Stomach (tissue), 9 donors: Measurements from ENCODE around the gene SAP30L. TPM values are rescaled to one million over a fixed set of nuclear protein-coding genes. Genes with fewer than 3 reads are reported as not detected.

Experiments used
- DNase-seq, 2 donors: peaks; one replicate each; pipeline versions ENCODE4 v3.0.0 to v3.0.0-alpha.2; 2013 to 2019
- H3K27ac ChIP-seq, 5 donors: fragments of 200-600 bp in 4 of 5; sonication (generic) in 4 of 5; one replicate each; pipeline ENCODE4 v1.5.1; 2013 to 2019; ENCODE audit warnings: mild to moderate bottlenecking in 1 of 5, moderate library complexity in 1 of 5
- H3K27me3 ChIP-seq, 3 donors: fragments of 200-600 bp; sonication (generic); one replicate each; pipeline ENCODE4 v1.5.1; 2017 to 2019; ENCODE audit warnings: mixed run types in 1 of 3
- H3K36me3 ChIP-seq, 4 donors: fragments of 200-600 bp; sonication (generic); 1 replicate in 3 of 4; 2 replicates in 1 of 4; pipeline ENCODE4 v1.5.1; 2016 to 2019
- H3K4me1 ChIP-seq, 4 donors: fragments of 200-600 bp; sonication (generic); one replicate each; pipeline ENCODE4 v1.5.1; 2016 to 2019
- H3K4me3 ChIP-seq, 4 donors: fragments of 200-600 bp; sonication (generic) in 3 of 4; one replicate each; pipeline ENCODE4 v1.5.1; 2016 to 2019; ENCODE audit warnings: mild to moderate bottlenecking in 1 of 4
- H3K9me3 ChIP-seq, 4 donors: fragments of 200-600 bp; sonication (generic); one replicate each; pipeline ENCODE4 v1.5.1; 2016 to 2019
- CTCF ChIP-seq, 7 experiments: fragments of 450-650 bp in 4 of 7; fragments of 200-600 bp in 3 of 7; sonication (generic) in 3 of 7; IDR thresholded peaks; one replicate each; pipeline ENCODE4 v1.5.1; 2016 to 2019; ENCODE audit warnings: antibody characterized with exemption in 7 of 7, control low read depth in 2 of 7, mild to moderate bottlenecking in 1 of 7
- EP300 ChIP-seq: sonication (generic); formaldehyde crosslinking; IDR thresholded peaks from one replicate; pipeline ENCODE4 v1.6.1; 2017; ENCODE audit warnings: antibody characterized with exemption
- POLR2A ChIP-seq, 4 donors: fragments of 450-650 bp; IDR thresholded peaks; one replicate each; pipeline ENCODE4 v1.6.1; 2016; ENCODE audit warnings: antibody characterized with exemption in 4 of 4, control low read depth in 2 of 4, mild to moderate bottlenecking in 1 of 4, moderate library complexity in 1 of 4
- POLR2AphosphoS5 ChIP-seq, 3 donors: sonication (generic); formaldehyde crosslinking; IDR thresholded peaks; one replicate each; pipeline ENCODE4 v1.6.1; 2016; ENCODE audit warnings: antibody characterized with exemption in 3 of 3
- WGBS, 5 donors: extraction: QIAGEN DNeasy Blood & Tissue Kit in 3 of 5; methylation state at CpG; one replicate each; pipeline versions ENCODE4 v1.1.5 to v1.1.7; 2013 to 2018; 5-methylcytosine and 5-hydroxymethylcytosine counted together
- intact Hi-C: fragments of 100-400 bp; cut with DNase I; formaldehyde crosslinking; loops from one replicate; pipeline ENCODE4 v1.15.1; 2023; ENCODE audit warnings: low total_unique reads
- polyA plus RNA-seq, 3 donors: library from polyadenylated mRNA; stranded (reverse); fragments of 200-250 nt; gene quantifications; one replicate each; pipeline ENCODE4 v1.2.3, GENCODE V29; 2013
- total RNA-seq, 5 donors: library from RNA; depleted of rRNA; stranded (reverse); fragments of >200 nt; gene quantifications; one replicate each; pipeline versions ENCODE4 v1.1.0 to v1.2.3, GENCODE V29; 2014 to 2016
- donor health status: healthy with polysubstance abuse.
- donor health status: Bipolar disorder and iron deficiency.
- donor health status: healthy.

Gene SAP30L
- total and polyA plus RNA-seq, 8 donors, result 13.9 to 51.0 (median 21.4) TPM

- Histone ChIP-seq H3K27ac (no peak overlapping the region), H3K36me3 (no peaks in the 10 kb centered on the region), H3K27me3 (peaks cover 0 to 92% (median 28%) of the 10 kb centered on the region in 3 donors), H3K4me3 (no peak overlapping the region), H3K4me1 (no peaks in the 10 kb centered on the region), H3K9me3 (no peaks in the 10 kb centered on the region)
- DNase-seq, result no peak
- intact Hi-C loops, result no loop called here
- TF ChIP-seq POLR2AphosphoS5 (IDR thresholded peaks at IDR 0.05) (no peak), EP300 (no peak), CTCF (IDR thresholded peaks at IDR 0.05) (no peak), POLR2A (IDR thresholded peaks at IDR 0.05) (no peak)
- WGBS, 5 donors, result 24 to 62% (median 41%) methylated on average over 17 to 29 of the region's 29 CpGs
These were observed 47.5 kb downstream of the SAP30L start for GRCh38 chr5:154493274-154493673.

GRCh38 chr5:154494036-154494435 is 48.2 kb downstream of the SAP30L start:
- no peak overlapping the region for H3K4me3 ChIP-seq
- no peaks in the 10 kb centered on the region for H3K4me1 ChIP-seq
- no peak for TF ChIP-seq CTCF (IDR thresholded peaks at IDR 0.05)
- TF ChIP-seq POLR2AphosphoS5 (IDR thresholded peaks at IDR 0.05), result no peak
- TF ChIP-seq POLR2A (IDR thresholded peaks at IDR 0.05), result no peak
- no peak for TF ChIP-seq EP300
- H3K36me3 ChIP-seq, result no peaks in the 10 kb centered on the region
- H3K27ac ChIP-seq, result no peak overlapping the region
- WGBS, 5 donors, result 72 to 78% (median 74%) methylated on average over 4 of the region's 4 CpGs
- intact Hi-C loops, result no loop called here
- H3K27me3 ChIP-seq, result peaks cover 0 to 89% (median 28%) of the 10 kb centered on the region in 3 donors
- H3K9me3 ChIP-seq, result no peaks in the 10 kb centered on the region
- no peak for DNase-seq

GRCh38 chr5:154498591-154498990 is 52.8 kb downstream of the SAP30L start:
- no peak for DNase-seq
- Histone ChIP-seq H3K27me3 (peaks cover 0 to 73% (median 14%) of the 10 kb centered on the region in 3 donors), H3K9me3 (no peaks in the 10 kb centered on the region), H3K27ac (no peak overlapping the region), H3K4me3 (no peak overlapping the region), H3K4me1 (no peaks in the 10 kb centered on the region), H3K36me3 (no peaks in the 10 kb centered on the region)
- WGBS, 5 donors, result 49 to 79% (median 56%) methylated on average over 1 of the region's 1 CpG
- TF ChIP-seq POLR2AphosphoS5 (IDR thresholded peaks at IDR 0.05), result no peak
- TF ChIP-seq CTCF (IDR thresholded peaks at IDR 0.05), result no peak
- no peak for TF ChIP-seq EP300
- TF ChIP-seq POLR2A (IDR thresholded peaks at IDR 0.05), result no peak
- intact Hi-C loops, result no loop called here

- Histone ChIP-seq H3K36me3 (no peaks in the 10 kb centered on the region), H3K4me1 (no peaks in the 10 kb centered on the region), H3K9me3 (no peaks in the 10 kb centered on the region), H3K27ac (no peak overlapping the region), H3K4me3 (no peak overlapping the region), H3K27me3 (peaks cover 0 to 69% (median 12%) of the 10 kb centered on the region in 3 donors)
- no peak for DNase-seq
- TF ChIP-seq EP300 (no peak), CTCF (IDR thresholded peaks at IDR 0.05) (no peak), POLR2A (IDR thresholded peaks at IDR 0.05) (no peak), POLR2AphosphoS5 (IDR thresholded peaks at IDR 0.05) (no peak)
- WGBS, 5 donors, result 72 to 88% (median 80%) methylated on average over 1 to 2 of the region's 2 CpGs
- intact Hi-C loops, result no loop called here
These were observed 53.2 kb downstream of the SAP30L start for GRCh38 chr5:154498994-154499393.
